Measurements from ENCODE around the gene SCAF8.
"Not testable (repeated sequence)": the region's sequence is repeated elsewhere in the genome, so short reads cannot be mapped to it uniquely, and the experiment has no call there.

SCAF8 gene

DNA sequence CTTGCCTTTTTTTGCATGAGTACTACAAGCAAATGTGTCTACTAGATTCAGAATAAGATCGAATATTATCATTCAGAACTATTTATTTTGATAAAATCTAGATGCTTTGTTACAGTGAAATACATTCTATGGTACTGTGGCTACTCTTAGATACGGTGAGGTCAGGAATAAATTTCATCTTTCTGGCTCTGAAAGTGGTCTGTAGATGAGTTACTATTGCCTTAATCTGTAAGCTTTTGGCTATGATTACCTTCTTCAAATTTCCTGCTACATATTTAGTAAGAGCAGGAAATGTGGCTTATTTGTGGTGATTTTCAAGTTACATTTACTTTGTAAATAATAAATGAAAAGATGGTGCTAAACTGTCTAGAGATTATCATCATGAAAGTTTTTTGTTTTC is 50.0 kb downstream of the SCAF8 start:
- ATAC-seq (no peak), DNase-seq (no peak)
- no peaks in the 10 kb centered on the region for H3K27me3 Mint-ChIP-seq
- peaks cover 42% of the 10 kb centered on the region for H3K36me3 Mint-ChIP-seq (ENCODE audit: low read depth)
- peaks cover 20% of the 10 kb centered on the region for H3K4me1 Mint-ChIP-seq
- H3K9me3 Mint-ChIP-seq, result no peaks in the 10 kb centered on the region
- H3K27ac Mint-ChIP-seq, result no peak overlapping the region
- no peak overlapping the region for H3K4me3 Mint-ChIP-seq

DNA sequence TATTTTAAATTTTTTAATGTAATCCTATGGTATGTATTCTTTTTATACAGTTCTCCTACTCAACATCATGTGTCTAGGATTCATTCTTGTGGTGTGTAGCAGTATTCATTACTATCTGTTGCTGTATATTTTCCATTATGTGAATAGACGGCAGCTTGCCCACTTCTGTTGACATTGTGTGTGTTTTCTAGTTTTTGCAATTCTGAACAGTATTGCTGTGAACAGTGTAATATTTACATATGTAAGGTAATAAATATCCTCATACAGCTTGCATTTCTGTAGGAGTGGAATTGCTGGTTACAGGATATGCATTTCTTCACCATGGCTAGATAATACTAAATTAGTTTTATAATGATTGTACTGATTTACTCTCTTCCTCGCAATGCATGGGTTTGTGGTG is 51.9 kb downstream of the SCAF8 start:
- DNase-seq (no peak), ATAC-seq (no peak)
- Mint-ChIP-seq H3K4me3 (no peak overlapping the region), H3K4me1 (peaks cover 20% of the 10 kb centered on the region), H3K36me3 (ENCODE audit: low read depth) (peaks cover 40% of the 10 kb centered on the region), H3K9me3 (no peaks in the 10 kb centered on the region), H3K27ac (no peak overlapping the region), H3K27me3 (no peaks in the 10 kb centered on the region)

GRCh38 chr6:154786144-154786868 is 53.1 kb downstream of the SCAF8 start:
- H3K27ac Mint-ChIP-seq, result no peak overlapping the region
- peaks cover 33% of the 10 kb centered on the region for H3K36me3 Mint-ChIP-seq (ENCODE audit: low read depth)
- H3K27me3 Mint-ChIP-seq, result no peaks in the 10 kb centered on the region
- peaks cover 16% of the 10 kb centered on the region for H3K4me1 Mint-ChIP-seq
- no peak for ATAC-seq
- H3K4me3 Mint-ChIP-seq, result no peak overlapping the region
- no peaks in the 10 kb centered on the region for H3K9me3 Mint-ChIP-seq
- DNase-seq, result no peak

GRCh38 chr6:154791556-154792317 is 58.5 kb downstream of the SCAF8 start:
- peaks cover 12% of the 10 kb centered on the region for H3K4me1 Mint-ChIP-seq
- H3K9me3 Mint-ChIP-seq, result no peaks in the 10 kb centered on the region
- ATAC-seq (no peak), DNase-seq (no peak)
- H3K4me3 Mint-ChIP-seq, result no peak overlapping the region
- H3K27me3 Mint-ChIP-seq, result no peaks in the 10 kb centered on the region
- peaks cover 45% of the 10 kb centered on the region for H3K36me3 Mint-ChIP-seq (ENCODE audit: low read depth)
- no peak overlapping the region for H3K27ac Mint-ChIP-seq

GRCh38 chr6:154792325-154792724 is 59.1 kb downstream of the SCAF8 start:
- H3K36me3 Mint-ChIP-seq (ENCODE audit: low read depth), result peaks cover 42% of the 10 kb centered on the region
- peaks cover 12% of the 10 kb centered on the region for H3K4me1 Mint-ChIP-seq
- no peaks in the 10 kb centered on the region for H3K27me3 Mint-ChIP-seq
- ATAC-seq (no peak), DNase-seq (no peak)
- no peaks in the 10 kb centered on the region for H3K9me3 Mint-ChIP-seq
- no peak overlapping the region for H3K4me3 Mint-ChIP-seq
- H3K27ac Mint-ChIP-seq, result no peak overlapping the region

DNA sequence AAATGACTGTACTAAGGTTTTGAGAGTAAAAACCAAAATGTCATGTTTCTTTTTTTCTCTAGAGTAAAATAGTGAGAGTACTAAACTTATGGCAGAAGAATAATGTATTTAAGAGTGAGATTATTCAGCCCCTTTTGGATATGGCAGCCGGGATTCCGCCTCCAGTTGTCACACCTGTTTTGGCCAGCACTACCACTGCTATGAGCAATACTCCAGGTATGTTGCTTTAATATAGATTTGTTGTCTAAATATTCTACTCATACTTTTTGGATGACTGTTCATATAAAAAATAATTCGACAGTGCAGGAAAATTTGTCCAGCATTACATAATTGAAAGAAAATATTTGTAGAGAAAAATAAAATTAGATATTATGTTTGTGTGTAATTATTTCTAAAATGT is 59.5 kb downstream of the SCAF8 start:
- no peaks in the 10 kb centered on the region for H3K9me3 Mint-ChIP-seq
- ATAC-seq (no peak), DNase-seq (no peak)
- no peak overlapping the region for H3K4me3 Mint-ChIP-seq
- peaks cover 38% of the 10 kb centered on the region for H3K36me3 Mint-ChIP-seq (ENCODE audit: low read depth)
- peaks cover 12% of the 10 kb centered on the region for H3K4me1 Mint-ChIP-seq
- no peak overlapping the region for H3K27ac Mint-ChIP-seq
- no peaks in the 10 kb centered on the region for H3K27me3 Mint-ChIP-seq

DNA sequence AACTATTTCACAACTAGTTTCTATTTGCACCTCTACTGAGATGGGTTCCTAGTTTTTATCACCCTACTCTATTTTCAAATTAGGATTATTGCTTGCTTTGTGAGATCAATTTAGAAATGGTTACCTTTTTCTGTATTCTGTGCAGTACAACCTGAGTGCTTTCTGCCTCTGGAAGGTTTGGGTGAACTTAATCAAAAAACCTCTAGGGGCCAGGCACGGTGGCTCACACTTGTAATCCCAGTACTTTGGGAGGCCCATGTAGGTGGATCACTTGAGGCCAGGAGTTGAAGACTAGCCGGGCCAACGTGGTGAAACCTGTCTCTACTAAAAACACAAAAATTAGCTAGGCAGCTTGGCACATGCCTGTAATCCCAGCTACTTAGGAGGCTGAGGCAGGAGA is 63.3 kb downstream of the SCAF8 start:
- DNase-seq (no peak), ATAC-seq (no peak)
- H3K4me3 Mint-ChIP-seq, result no peak overlapping the region
- H3K27me3 Mint-ChIP-seq, result no peaks in the 10 kb centered on the region
- no peak overlapping the region for H3K27ac Mint-ChIP-seq
- peaks cover 28% of the 10 kb centered on the region for H3K4me1 Mint-ChIP-seq
- H3K36me3 Mint-ChIP-seq (ENCODE audit: low read depth), result peaks cover 44% of the 10 kb centered on the region
- no peaks in the 10 kb centered on the region for H3K9me3 Mint-ChIP-seq

- DNase-seq (no peak), ATAC-seq (no peak)
- Mint-ChIP-seq H3K27ac (no peak overlapping the region), H3K4me1 (peaks cover 18% of the 10 kb centered on the region), H3K27me3 (no peaks in the 10 kb centered on the region), H3K36me3 (ENCODE audit: low read depth) (peaks cover 39% of the 10 kb centered on the region), H3K4me3 (no peak overlapping the region), H3K9me3 (no peaks in the 10 kb centered on the region)
Measured at GRCh38 chr6:154797857-154798256, 64.6 kb downstream of the SCAF8 start.

DNA sequence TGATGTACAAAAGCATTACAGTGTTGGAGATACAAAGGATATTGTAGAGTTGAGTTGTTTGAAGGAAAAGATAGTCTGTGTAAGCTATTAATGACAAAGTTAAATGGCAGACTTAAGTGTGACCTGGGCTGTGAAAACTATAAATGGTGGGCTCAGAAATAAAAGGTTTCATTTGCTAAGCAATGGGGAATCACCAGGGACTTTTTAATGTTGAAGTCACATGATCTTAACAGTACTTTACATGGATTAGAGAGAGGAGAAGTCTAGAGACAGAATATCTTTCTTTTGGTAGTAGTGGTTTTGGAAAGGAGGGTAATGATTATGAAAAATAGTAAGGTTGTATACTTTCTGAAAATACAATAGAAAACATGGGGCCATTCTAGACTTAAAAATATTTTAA is 67.1 kb downstream of the SCAF8 start:
- Mint-ChIP-seq H3K36me3 (ENCODE audit: low read depth) (peaks cover 37% of the 10 kb centered on the region), H3K4me3 (no peak overlapping the region), H3K4me1 (peaks cover 18% of the 10 kb centered on the region), H3K27ac (peak overlapping the region; percentile 41), H3K27me3 (no peaks in the 10 kb centered on the region), H3K9me3 (no peaks in the 10 kb centered on the region)
- ATAC-seq (no peak), DNase-seq (no peak)

GRCh38 chr6:154805288-154805911 is 72.2 kb downstream of the SCAF8 start:
- H3K27me3 Mint-ChIP-seq, result no peaks in the 10 kb centered on the region
- no peaks in the 10 kb centered on the region for H3K9me3 Mint-ChIP-seq
- DNase-seq, result no peak
- no peak overlapping the region for H3K27ac Mint-ChIP-seq
- peaks cover 52% of the 10 kb centered on the region for H3K36me3 Mint-ChIP-seq (ENCODE audit: low read depth)
- peaks cover 3% of the 10 kb centered on the region for H3K4me1 Mint-ChIP-seq
- no peak overlapping the region for H3K4me3 Mint-ChIP-seq
- no peak for ATAC-seq

DNA sequence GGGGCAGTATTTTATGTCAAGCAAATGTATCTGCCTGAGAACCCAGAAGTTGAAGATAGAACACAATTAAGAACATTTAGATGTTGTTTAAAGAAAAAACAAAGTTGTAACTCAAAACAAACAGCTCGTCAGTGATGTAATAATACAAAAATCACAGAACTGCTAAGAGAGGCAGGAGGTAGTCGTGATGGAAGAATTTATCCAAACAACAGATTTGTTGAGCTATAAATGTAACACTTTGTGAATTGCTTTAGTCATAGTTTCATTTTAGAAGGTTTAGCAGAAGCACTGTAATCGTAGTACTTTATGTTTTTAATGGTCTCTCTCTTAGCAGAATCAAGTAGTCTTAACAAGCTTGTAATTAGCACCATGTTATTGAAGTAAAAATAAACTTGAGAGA is 73.6 kb downstream of the SCAF8 start:
- ATAC-seq (no peak), DNase-seq (no peak)
- no peaks in the 10 kb centered on the region for H3K27me3 Mint-ChIP-seq
- no peak overlapping the region for H3K4me3 Mint-ChIP-seq
- H3K4me1 Mint-ChIP-seq, result no peaks in the 10 kb centered on the region
- peaks cover 56% of the 10 kb centered on the region for H3K36me3 Mint-ChIP-seq (ENCODE audit: low read depth)
- H3K27ac Mint-ChIP-seq, result no peak overlapping the region
- H3K9me3 Mint-ChIP-seq, result no peaks in the 10 kb centered on the region

DNA sequence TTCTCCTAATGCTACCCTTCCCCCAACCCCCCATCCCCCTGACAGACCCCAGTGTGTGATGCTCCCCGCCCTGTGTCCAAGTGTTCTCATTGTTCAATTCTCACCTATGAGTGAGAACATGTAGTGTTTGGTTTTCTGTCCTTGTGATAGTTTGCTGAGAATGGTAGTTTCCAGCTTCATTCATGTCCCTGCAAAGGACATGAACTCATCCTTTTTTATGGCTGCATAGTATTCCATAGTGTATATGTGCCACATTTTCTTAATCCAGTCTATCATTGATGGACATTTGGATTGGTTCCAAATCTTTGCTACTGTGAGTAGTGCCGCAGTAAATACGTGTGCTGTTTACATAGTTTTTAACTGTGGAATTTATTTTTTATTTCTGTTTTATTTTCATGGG is 78.4 kb downstream of the SCAF8 start:
- H3K36me3 Mint-ChIP-seq (ENCODE audit: low read depth), result peaks cover 65% of the 10 kb centered on the region
- not testable (repeated sequence) for H3K9me3 Mint-ChIP-seq, ATAC-seq, H3K4me1 Mint-ChIP-seq, DNase-seq, H3K4me3 Mint-ChIP-seq, H3K27me3 Mint-ChIP-seq, H3K27ac Mint-ChIP-seq

- Mint-ChIP-seq H3K9me3 (no peaks in the 10 kb centered on the region), H3K4me3 (no peak overlapping the region), H3K27ac (no peak overlapping the region), H3K4me1 (no peaks in the 10 kb centered on the region), H3K27me3 (no peaks in the 10 kb centered on the region), H3K36me3 (ENCODE audit: low read depth) (peaks cover 63% of the 10 kb centered on the region)
- no peak for DNase-seq
- ATAC-seq, result no peak
Measured at GRCh38 chr6:154814063-154814462, 80.8 kb downstream of the SCAF8 start.

GRCh38 chr6:154815938-154816820 is 83.0 kb downstream of the SCAF8 start:
- Mint-ChIP-seq H3K4me1 (no peaks in the 10 kb centered on the region), H3K27ac (no peak overlapping the region), H3K4me3 (no peak overlapping the region), H3K9me3 (no peaks in the 10 kb centered on the region), H3K36me3 (ENCODE audit: low read depth) (peaks cover 58% of the 10 kb centered on the region), H3K27me3 (no peaks in the 10 kb centered on the region)
- ATAC-seq, result no peak
- no peak for DNase-seq

Data from activated naive CD8-positive, alpha-beta T cell treated with anti-CD3 and anti-CD28 coated beads, Interleukin-2, amount 50 U/mL, for 24 hours (primary cell).